MM.1S (cell line): ENCODE results near the gene KAT2B.

Experiments used
- DNase-seq: peaks from one replicate; pipeline ENCODE4 v3.0.0-alpha.2; 2015
- H2AFZ ChIP-seq: fragments of 300-600 bp; sonication (generic); 2 replicates; pipeline ENCODE4 v1.6.0; 2016; ENCODE audit warnings: antibody characterized with exemption, low read length
- H3F3A ChIP-seq: fragments of 300-600 bp; sonication (generic); 2 replicates; pipeline ENCODE4 v1.6.1; 2016; ENCODE audit warnings: mild to moderate bottlenecking, antibody characterized with exemption, low read length, moderate library complexity, mixed read lengths; ENCODE audit not compliant: insufficient read depth
- H3K27ac ChIP-seq: fragments of 300-600 bp; sonication (generic); 2 replicates; pipeline ENCODE4 v1.5.1; 2016; ENCODE audit warnings: mild to moderate bottlenecking, low read length
- H3K27me3 ChIP-seq: fragments of 300-600 bp; sonication (generic); replicated peaks from 2 replicates; pipeline ENCODE4 v1.6.0; 2016; ENCODE audit warnings: low read length; ENCODE audit not compliant: insufficient read depth
- H3K36me3 ChIP-seq: fragments of 300-600 bp; sonication (generic); replicated peaks from 2 replicates; pipeline ENCODE4 v1.6.1; 2016; ENCODE audit warnings: mild to moderate bottlenecking, low read length, mixed read lengths; ENCODE audit not compliant: insufficient read depth
- H3K4me1 ChIP-seq: fragments of 300-600 bp; sonication (generic); 2 replicates; pipeline ENCODE4 v1.6.1; 2016; ENCODE audit warnings: low read length, mixed read lengths
- H3K4me2 ChIP-seq: fragments of 300-600 bp; sonication (generic); 2 replicates; pipeline ENCODE4 v1.6.0; 2016; ENCODE audit warnings: low read depth, low read length
- H3K4me3 ChIP-seq: fragments of 300-600 bp; sonication (generic); 2 replicates; pipeline ENCODE4 v1.5.1; 2016; ENCODE audit warnings: low read length, mixed read lengths
- H3K79me2 ChIP-seq: fragments of 300-600 bp; sonication (generic); 2 replicates; pipeline ENCODE4 v1.6.1; 2016; ENCODE audit warnings: mixed run types, low read length, mixed read lengths
- H3K9ac ChIP-seq: fragments of 300-600 bp; sonication (generic); 2 replicates; pipeline ENCODE4 v1.6.1; 2016; ENCODE audit warnings: low read length, mixed read lengths
- H3K9me2 ChIP-seq: fragments of 300-600 bp; sonication (generic); replicated peaks from 2 replicates; pipeline ENCODE4 v1.6.1; 2016; ENCODE audit warnings: mild to moderate bottlenecking, low read length, mixed read lengths; ENCODE audit not compliant: insufficient read depth
- H3K9me3 ChIP-seq: fragments of 300-600 bp; sonication (generic); replicated peaks from 2 replicates; pipeline ENCODE4 v1.6.1; 2016; ENCODE audit warnings: mild to moderate bottlenecking, low read length, mixed read lengths; ENCODE audit not compliant: insufficient read depth
- H4K20me1 ChIP-seq: fragments of 300-600 bp; sonication (generic); 2 replicates; pipeline ENCODE4 v1.6.1; 2016; ENCODE audit warnings: mild to moderate bottlenecking, low read length, moderate library complexity, mixed read lengths; ENCODE audit not compliant: insufficient read depth
- EZH2 ChIP-seq: fragments of 300-600 bp; sonication (generic); optimal IDR thresholded peaks from 2 replicates; pipeline ENCODE3; 2017; ENCODE audit warnings: low read depth, mild to moderate bottlenecking, antibody characterized with exemption, low read length, mixed read lengths
- EZH2phosphoT487 ChIP-seq: fragments of 300-600 bp; sonication (generic); IDR thresholded peaks from 2 replicates; pipeline ENCODE4 v1.6.1; 2018; ENCODE audit warnings: antibody characterized with exemption, low read length
- TF ChIP-seq, protein P1 (sequence below): fragments of 300-600 bp; sonication (generic); IDR thresholded peaks from 2 replicates; pipeline ENCODE4 v1.5.1; 2016; ENCODE audit warnings: antibody characterized with exemption, low read length, mixed read lengths

Gene KAT2B

DNA sequence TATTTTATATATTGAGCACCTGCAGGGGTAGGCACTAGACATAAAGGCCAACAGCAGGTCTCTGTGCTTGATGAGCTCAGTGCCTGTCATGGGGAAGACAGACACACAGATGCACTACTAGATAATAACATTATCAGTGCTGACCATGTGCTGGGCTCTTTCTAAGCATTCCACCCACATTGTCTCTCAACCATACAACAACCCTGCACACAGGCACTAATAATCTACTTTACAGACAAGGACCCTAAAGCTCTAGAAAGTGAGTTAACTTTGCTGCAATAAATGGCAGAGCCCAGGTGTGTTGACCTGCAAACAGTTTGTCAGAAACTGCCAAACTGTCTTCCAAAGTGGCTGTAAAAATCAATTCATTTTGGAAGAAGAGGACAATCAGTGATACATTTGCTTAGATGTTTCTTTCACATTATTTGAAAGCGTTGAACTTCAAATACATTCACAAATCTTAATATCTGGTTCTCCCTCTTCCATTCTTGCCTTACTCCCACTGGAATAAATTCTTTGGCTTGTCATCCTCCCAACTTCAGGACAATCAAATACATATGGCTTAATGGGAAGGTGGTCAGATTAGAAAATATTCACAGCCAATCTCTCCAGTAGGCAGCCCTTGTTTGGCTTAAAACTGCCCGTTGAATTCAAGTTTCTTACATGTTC, 17.2 kb upstream of the KAT2B start:
- no peak overlapping the region for H3K27ac ChIP-seq
- H3K79me2 ChIP-seq: no peaks in the 10 kb centered on the region
- H3K9me2 ChIP-seq: no peaks in the 10 kb centered on the region
- no peak overlapping the region for H2AFZ ChIP-seq
- DNase-seq: no peak
- no peak overlapping the region for H3K4me3 ChIP-seq
- no peak overlapping the region for H3K4me2 ChIP-seq
- H3K4me1 ChIP-seq: no peaks in the 10 kb centered on the region
- no peaks in the 10 kb centered on the region for H3K9me3 ChIP-seq
- H3K27me3 ChIP-seq: no peaks in the 10 kb centered on the region
- TF ChIP-seq, protein P1, sequence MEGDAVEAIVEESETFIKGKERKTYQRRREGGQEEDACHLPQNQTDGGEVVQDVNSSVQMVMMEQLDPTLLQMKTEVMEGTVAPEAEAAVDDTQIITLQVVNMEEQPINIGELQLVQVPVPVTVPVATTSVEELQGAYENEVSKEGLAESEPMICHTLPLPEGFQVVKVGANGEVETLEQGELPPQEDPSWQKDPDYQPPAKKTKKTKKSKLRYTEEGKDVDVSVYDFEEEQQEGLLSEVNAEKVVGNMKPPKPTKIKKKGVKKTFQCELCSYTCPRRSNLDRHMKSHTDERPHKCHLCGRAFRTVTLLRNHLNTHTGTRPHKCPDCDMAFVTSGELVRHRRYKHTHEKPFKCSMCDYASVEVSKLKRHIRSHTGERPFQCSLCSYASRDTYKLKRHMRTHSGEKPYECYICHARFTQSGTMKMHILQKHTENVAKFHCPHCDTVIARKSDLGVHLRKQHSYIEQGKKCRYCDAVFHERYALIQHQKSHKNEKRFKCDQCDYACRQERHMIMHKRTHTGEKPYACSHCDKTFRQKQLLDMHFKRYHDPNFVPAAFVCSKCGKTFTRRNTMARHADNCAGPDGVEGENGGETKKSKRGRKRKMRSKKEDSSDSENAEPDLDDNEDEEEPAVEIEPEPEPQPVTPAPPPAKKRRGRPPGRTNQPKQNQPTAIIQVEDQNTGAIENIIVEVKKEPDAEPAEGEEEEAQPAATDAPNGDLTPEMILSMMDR: no peak
- TF ChIP-seq EZH2phosphoT487 (no peak), EZH2 (no peak)
- no peaks in the 10 kb centered on the region for H3K36me3 ChIP-seq
- H3K9ac ChIP-seq: no peak overlapping the region
- H4K20me1 ChIP-seq: no peaks in the 10 kb centered on the region
- no peaks in the 10 kb centered on the region for H3F3A ChIP-seq

DNA sequence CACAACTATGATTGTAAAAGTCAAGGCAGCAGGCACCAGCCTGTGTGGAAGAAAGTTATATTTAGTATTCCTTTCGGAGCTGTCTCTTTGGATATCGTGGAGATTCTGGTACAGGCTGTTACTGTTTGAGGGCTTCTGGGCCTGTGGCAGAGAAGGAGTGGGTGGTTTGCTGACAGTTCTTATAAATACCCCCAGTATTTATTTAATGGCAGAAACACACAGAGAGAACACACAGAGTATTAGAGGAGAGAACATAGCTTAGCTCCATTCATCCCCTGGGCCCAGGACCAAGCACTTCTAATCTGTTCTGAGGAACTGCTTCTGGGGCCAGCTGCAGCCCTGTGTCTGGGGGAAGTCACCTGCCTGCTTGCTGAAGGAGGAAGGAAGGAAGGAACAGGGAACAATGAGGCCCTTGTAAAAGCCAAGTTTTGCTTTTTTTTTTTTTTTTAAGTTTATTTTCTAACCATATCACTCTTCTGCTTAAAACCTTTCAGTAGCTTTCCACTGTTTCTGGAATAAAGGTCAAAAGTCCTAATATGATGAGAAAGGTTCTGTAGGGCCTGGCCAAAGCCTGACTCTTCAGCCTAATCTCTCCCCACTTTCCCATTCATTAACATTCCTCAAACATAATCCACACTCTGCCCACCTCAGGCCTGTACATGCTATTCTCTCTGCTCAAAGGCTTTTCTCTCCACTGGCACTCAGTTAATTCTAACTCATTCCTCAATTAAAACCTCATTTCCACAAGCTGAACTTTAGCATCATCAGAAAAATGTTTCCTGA, 16.4 kb upstream of the KAT2B start:
- H3F3A ChIP-seq: no peaks in the 10 kb centered on the region
- H3K27ac ChIP-seq: no peak overlapping the region
- no peak overlapping the region for H3K4me3 ChIP-seq
- no peak for DNase-seq
- no peaks in the 10 kb centered on the region for H3K9me3 ChIP-seq
- no peaks in the 10 kb centered on the region for H3K27me3 ChIP-seq
- TF ChIP-seq, protein P1: no peak
- TF ChIP-seq EZH2: no peak
- no peak for TF ChIP-seq EZH2phosphoT487
- no peaks in the 10 kb centered on the region for H3K36me3 ChIP-seq
- no peak overlapping the region for H3K4me2 ChIP-seq
- H3K79me2 ChIP-seq: no peaks in the 10 kb centered on the region
- H4K20me1 ChIP-seq: no peaks in the 10 kb centered on the region
- no peak overlapping the region for H3K9ac ChIP-seq
- H3K4me1 ChIP-seq: no peaks in the 10 kb centered on the region
- no peak overlapping the region for H2AFZ ChIP-seq
- H3K9me2 ChIP-seq: no peaks in the 10 kb centered on the region

DNA sequence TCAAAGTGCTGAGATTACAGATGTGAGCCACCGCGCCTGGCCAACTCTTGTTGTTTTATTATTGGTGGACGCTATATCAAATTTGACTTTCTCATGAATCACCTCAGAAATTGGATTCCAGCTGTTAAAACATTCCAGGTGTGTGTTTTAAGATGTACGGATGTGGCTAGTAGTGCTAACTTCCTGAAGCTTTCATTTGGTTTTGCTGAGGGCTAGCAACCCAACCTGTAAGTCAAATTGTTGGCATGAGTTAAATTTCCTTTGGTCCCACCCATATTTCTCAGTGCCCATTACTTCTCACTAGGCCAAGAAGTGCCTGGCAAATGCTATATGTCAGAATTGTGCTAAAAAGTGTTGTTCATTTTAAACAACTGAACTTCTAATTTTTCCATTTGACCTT, 13.1 kb upstream of the KAT2B start:
- no peak for DNase-seq

More for the DNA sequence above, 13.1 kb upstream of the KAT2B start:
- Histone ChIP-seq H3K4me2 (no peak overlapping the region), H3K9ac (no peak overlapping the region), H3K27me3 (no peaks in the 10 kb centered on the region), H3K9me2 (no peaks in the 10 kb centered on the region), H3K4me3 (no peak overlapping the region), H3F3A (no peaks in the 10 kb centered on the region), H3K9me3 (no peaks in the 10 kb centered on the region), H2AFZ (no peak overlapping the region), H3K36me3 (no peaks in the 10 kb centered on the region), H3K79me2 (no peaks in the 10 kb centered on the region), H3K4me1 (no peaks in the 10 kb centered on the region), H4K20me1 (no peaks in the 10 kb centered on the region), H3K27ac (no peak overlapping the region)
- TF ChIP-seq EZH2 (no peak), EZH2phosphoT487 (no peak)
- TF ChIP-seq, protein P1: no peak
